GM23338 (cell line): Measurements from ENCODE around the gene CKB. TPM values are rescaled to one million over a fixed set of nuclear protein-coding genes. Genes with fewer than 3 reads are reported as not detected.

Source experiments
- ATAC-seq: fragments of 200-7000 bp; cut with Tn5 transposase; 3 replicates; pipeline ENCODE4 v1.9.1; 2020
- DNase-seq: peaks from one replicate; pipeline ENCODE4 v3.0.0-alpha.2; 2015; ENCODE audit warnings: low spot score
- H2AFZ ChIP-seq: fragments of 200-600 bp; sonication (generic); 2 replicates; pipeline ENCODE4 v1.8.0; 2016; ENCODE audit warnings: antibody characterized with exemption, mild to moderate bottlenecking, moderate library complexity
- H3F3A ChIP-seq: fragments of 200-600 bp; sonication (generic); replicated peaks from 2 replicates; pipeline ENCODE4 v1.8.0; 2017; ENCODE audit warnings: antibody characterized with exemption, mixed run types, low read depth
- H3K27ac ChIP-seq: fragments of 200-600 bp; sonication (generic); 2 replicates; pipeline ENCODE4 v1.6.1; 2016; ENCODE audit warnings: low read depth
- H3K27me3 ChIP-seq: fragments of 200-600 bp; sonication (generic); 2 replicates; pipeline ENCODE4 v1.8.0; 2016; ENCODE audit warnings: mild to moderate bottlenecking, mixed run types, moderate library complexity; ENCODE audit not compliant: insufficient read depth
- H3K36me3 ChIP-seq: fragments of 200-600 bp; sonication (generic); 2 replicates; pipeline ENCODE4 v1.8.0; 2016; ENCODE audit warnings: mild to moderate bottlenecking; ENCODE audit not compliant: insufficient read depth
- H3K4me1 ChIP-seq: fragments of 200-600 bp; sonication (generic); 2 replicates; pipeline ENCODE4 v1.8.0; 2016; ENCODE audit warnings: mild to moderate bottlenecking, moderate library complexity; ENCODE audit not compliant: insufficient read depth
- H3K4me2 ChIP-seq: fragments of 200-600 bp; sonication (generic); 2 replicates; pipeline ENCODE4 v1.7.1; 2017; ENCODE audit warnings: mixed run types
- H3K4me3 ChIP-seq: fragments of 200-600 bp; sonication (generic); 2 replicates; pipeline ENCODE4 v1.6.1; 2016; ENCODE audit warnings: mixed run types
- H3K79me2 ChIP-seq: fragments of 200-600 bp; sonication (generic); replicated peaks from 2 replicates; pipeline ENCODE4 v1.8.0; 2017; ENCODE audit warnings: mild to moderate bottlenecking; ENCODE audit not compliant: insufficient read depth
- H3K9me2 ChIP-seq: fragments of 200-600 bp; sonication (generic); 2 replicates; pipeline ENCODE4 v1.8.0; 2017; ENCODE audit not compliant: insufficient read depth
- H4K20me1 ChIP-seq: fragments of 200-600 bp; sonication (generic); replicated peaks from 2 replicates; pipeline ENCODE4 v1.8.0; 2017; ENCODE audit warnings: mild to moderate bottlenecking; ENCODE audit not compliant: insufficient read depth
- H3K27ac Mint-ChIP-seq: 2 replicates; pipeline ENCODE4 v1.8.0; 2020; ENCODE audit warnings: inconsistent platforms, mild to moderate bottlenecking, moderate library complexity, mixed read lengths
- H3K27me3 Mint-ChIP-seq: 3 replicates; pipeline ENCODE4 v1.8.0; 2022; ENCODE audit warnings: low read depth, mild to moderate bottlenecking, moderate library complexity, mixed read lengths, inconsistent platforms; ENCODE audit not compliant: insufficient read depth, poor library complexity
- H3K36me3 Mint-ChIP-seq: 3 replicates; pipeline ENCODE4 v1.8.0; 2021; ENCODE audit warnings: low read depth, mild to moderate bottlenecking, inconsistent platforms, moderate library complexity, mixed read lengths
- H3K4me1 Mint-ChIP-seq: 3 replicates; pipeline ENCODE4 v1.8.0; 2020; ENCODE audit warnings: mild to moderate bottlenecking, inconsistent platforms, mixed read lengths
- H3K4me3 Mint-ChIP-seq: 3 replicates; pipeline ENCODE4 v1.8.0; 2021; ENCODE audit warnings: moderate library complexity, mild to moderate bottlenecking, inconsistent platforms, mixed read lengths
- H3K9me3 Mint-ChIP-seq: 3 replicates; pipeline ENCODE4 v1.8.0; 2020; ENCODE audit warnings: moderate library complexity, mild to moderate bottlenecking, inconsistent platforms, mixed read lengths
- CREB1 ChIP-seq: fragments of 250-450 bp; sonication (Bioruptor Pico); IDR thresholded peaks from 2 replicates; pipeline ENCODE4 v1.5.0; 2020; ENCODE audit warnings: low read depth, mild to moderate bottlenecking, moderate library complexity
- ETS1 ChIP-seq: IDR thresholded peaks from 2 replicates; pipeline ENCODE4 v1.6.1; 2016; ENCODE audit warnings: antibody characterized with exemption
- EZH2 ChIP-seq: fragments of 200-600 bp; sonication (generic); IDR thresholded peaks from one replicate; pipeline ENCODE4 v1.8.0; 2017; ENCODE audit warnings: antibody characterized with exemption, mild to moderate bottlenecking, low read depth; ENCODE audit not compliant: unreplicated experiment
- JUNB ChIP-seq: IDR thresholded peaks from one replicate; pipeline ENCODE4 v1.6.1; 2016; ENCODE audit warnings: antibody characterized with exemption; ENCODE audit not compliant: unreplicated experiment
- POLR2AphosphoS5 ChIP-seq: IDR thresholded peaks from 2 replicates; pipeline ENCODE4 v1.6.1; 2016; ENCODE audit warnings: antibody characterized with exemption, low read depth
- ZNF331 ChIP-seq: fragments of 250-450 bp; sonication (Bioruptor Pico); IDR thresholded peaks from 2 replicates; pipeline ENCODE4 v1.5.0; 2020; ENCODE audit warnings: low read depth, mild to moderate bottlenecking, moderate library complexity
- ZNF462 ChIP-seq: fragments of 250-450 bp; sonication (Bioruptor Pico); IDR thresholded peaks from 2 replicates; pipeline ENCODE4 v1.5.0; 2020; ENCODE audit warnings: mild to moderate bottlenecking, moderate library complexity
- polyA plus RNA-seq: library from polyadenylated mRNA; unstranded; fragments of >200 nt; fragmentation: Nextera tagmentation; extraction: Ambion mirVana; gene quantifications from 2 replicates; pipeline ENCODE4 v1.2.1, GENCODE V29; 2016
- total RNA-seq: library from RNA; depleted of rRNA; stranded (reverse); fragments of >200 nt; shearing (Covaris generic); gene quantifications from 2 replicates; pipeline ENCODE4 v1.2.3, GENCODE V29; 2014

Gene CKB
- total and polyA plus RNA-seq, 2 experiments from 2014 or later: 604 to 852 TPM

- TF ChIP-seq ZNF462 (CRISPR knock-in tag) (no peak), JUNB (no peak), POLR2AphosphoS5 (no peak), CREB1 (CRISPR knock-in tag) (no peak)
These were observed 34.5 kb upstream of the CKB start (continued) for GRCh38 chr14:103556946-103557758.

- Mint-ChIP-seq H3K27me3 (peaks cover 6% of the 10 kb centered on the region), H3K27ac (no peak overlapping the region), H3K4me1 (peaks cover 13% of the 10 kb centered on the region), H3K36me3 (peaks cover 24% of the 10 kb centered on the region), H3K4me3 (no peak overlapping the region), H3K9me3 (no peaks in the 10 kb centered on the region)
- H3K4me3 ChIP-seq: no peak overlapping the region
- H4K20me1 ChIP-seq: peaks cover 17% of the 10 kb centered on the region
- no peak overlapping the region for H2AFZ ChIP-seq
- H3K27ac ChIP-seq: no peak overlapping the region
- H3K9me2 ChIP-seq: no peaks in the 10 kb centered on the region
- H3F3A ChIP-seq: peaks cover 29% of the 10 kb centered on the region
- peaks cover 40% of the 10 kb centered on the region for H3K79me2 ChIP-seq
- H3K4me2 ChIP-seq: no peak overlapping the region
- H3K36me3 ChIP-seq: peaks cover 15% of the 10 kb centered on the region; the same call in 1 of the 2 replicates
- peaks cover under 1% of the 10 kb centered on the region; the same call in 1 of the 2 replicates for H3K4me1 ChIP-seq
- ATAC-seq (peak; percentile 24; the same call in 2 of the 3 replicates), DNase-seq (no peak)
- H3K27me3 ChIP-seq: no peaks in the 10 kb centered on the region
- TF ChIP-seq CREB1 (CRISPR knock-in tag) (no peak), EZH2 (no peak), ETS1 (no peak), ZNF331 (CRISPR knock-in tag) (no peak), POLR2AphosphoS5 (no peak)
These were observed 33.1 kb upstream of the CKB start for GRCh38 chr14:103555559-103556337.
